ENCODE measurements around the gene TGM3.

DNA sequence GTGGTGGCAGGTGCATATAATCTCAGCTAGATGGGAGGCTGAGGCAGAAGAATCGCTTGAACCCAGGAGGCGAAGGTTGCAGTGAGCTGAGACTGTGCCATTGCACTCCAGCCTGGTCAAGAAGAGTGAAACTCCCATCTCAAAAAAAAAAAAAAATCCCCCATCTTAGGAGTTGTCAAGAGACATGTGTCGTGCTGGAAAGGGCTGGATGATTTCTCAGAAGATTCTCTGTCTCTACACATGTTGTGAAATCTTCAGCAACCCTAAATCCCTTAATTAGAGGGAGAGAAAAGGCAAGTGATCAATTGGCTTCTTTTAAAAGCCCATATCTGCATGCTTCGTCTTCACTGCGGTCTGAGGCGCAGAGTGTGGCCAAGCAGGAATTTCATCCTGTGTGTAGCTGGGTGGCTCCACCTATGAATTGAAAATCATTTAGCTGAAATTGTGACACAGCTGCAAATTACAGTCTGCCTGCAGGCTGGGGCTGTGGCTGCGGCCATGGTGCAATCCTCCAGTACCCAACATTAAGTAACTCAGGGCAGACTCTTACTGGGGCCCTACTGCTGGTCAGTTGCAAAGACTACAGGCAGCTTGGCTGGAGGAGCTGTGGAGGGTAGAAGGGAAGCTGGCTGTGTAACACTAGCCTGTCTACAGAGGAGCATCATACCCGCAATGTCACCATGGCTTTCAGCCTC is 3.2 kb upstream of the TGM3 start:
- TF ChIP-seq CTCF (tag by site-specific recombination; IDR thresholded peaks at IDR 0.05) (no peak), REST (tag by site-specific recombination; IDR thresholded peaks at IDR 0.05) (no peak), ZNF530 (tag by site-specific recombination; IDR thresholded peaks at IDR 0.05; ENCODE audit: low read depth) (no peak), KLF9 (tag by site-specific recombination; IDR thresholded peaks at IDR 0.05; ENCODE audit: low read depth) (no peak), ZNF121 (tag by site-specific recombination; IDR thresholded peaks at IDR 0.05) (no peak)

Measured in HEK293 (cell line).